Loucy (cell line): ENCODE results near the gene ABCA6.

Experiments
- H2AFZ ChIP-seq: fragments of 200-600 bp; sonication (generic); 2 replicates; pipeline ENCODE4 v1.6.0; 2016; ENCODE audit warnings: antibody characterized with exemption, mild to moderate bottlenecking, low read length, moderate library complexity
- H3F3A ChIP-seq: fragments of 200-600 bp; 2 replicates; pipeline ENCODE4 v1.6.0; 2016; ENCODE audit warnings: antibody characterized with exemption, low read depth, mild to moderate bottlenecking
- H3K27me3 ChIP-seq: fragments of 200-600 bp; sonication (generic); 2 replicates; pipeline ENCODE4 v1.6.1; 2014; ENCODE audit warnings: low read length, mild to moderate bottlenecking; ENCODE audit not compliant: insufficient read depth, poor library complexity, severe bottlenecking
- H3K36me3 ChIP-seq: fragments of 200-600 bp; sonication (generic); 2 replicates; pipeline ENCODE4 v1.6.1; 2016; ENCODE audit warnings: low read length; ENCODE audit not compliant: insufficient read depth
- H3K4me1 ChIP-seq: fragments of 200-600 bp; sonication (generic); 2 replicates; pipeline ENCODE4 v1.5.1; 2014; ENCODE audit warnings: low read length, mild to moderate bottlenecking; ENCODE audit not compliant: insufficient read depth, poor library complexity, severe bottlenecking
- H3K4me2 ChIP-seq: fragments of 200-600 bp; sonication (generic); 2 replicates; pipeline ENCODE4 v1.6.0; 2014; ENCODE audit warnings: antibody characterized with exemption, low read length, low read depth, mild to moderate bottlenecking; ENCODE audit not compliant: poor library complexity, severe bottlenecking
- H3K4me3 ChIP-seq: fragments of 200-600 bp; sonication (generic); 2 replicates; pipeline ENCODE4 v1.5.1; 2014; ENCODE audit warnings: low read length, mild to moderate bottlenecking, mixed read lengths; ENCODE audit not compliant: poor library complexity, severe bottlenecking
- H3K79me2 ChIP-seq: fragments of 200-600 bp; sonication (generic); 2 replicates; pipeline ENCODE4 v1.6.1; 2014; ENCODE audit warnings: low read length; ENCODE audit not compliant: insufficient read depth
- H3K9ac ChIP-seq: fragments of 200-600 bp; sonication (generic); 2 replicates; pipeline ENCODE4 v1.6.0; 2014; ENCODE audit warnings: mild to moderate bottlenecking, low read depth, low read length, moderate library complexity; ENCODE audit not compliant: poor library complexity, severe bottlenecking
- H3K9me2 ChIP-seq: fragments of 200-600 bp; sonication (generic); replicated peaks from 2 replicates; pipeline ENCODE4 v1.6.1; 2016; ENCODE audit warnings: low read depth, low read length, mixed read lengths
- H3K9me3 ChIP-seq: fragments of 200-600 bp; sonication (generic); 2 replicates; pipeline ENCODE4 v1.6.1; 2014; ENCODE audit warnings: mild to moderate bottlenecking, antibody characterized with exemption, low read length, low read depth; ENCODE audit not compliant: insufficient read depth
- H4K20me1 ChIP-seq: fragments of 200-600 bp; sonication (generic); 2 replicates; pipeline ENCODE4 v1.6.0; 2014; ENCODE audit warnings: antibody characterized with exemption, low read length, mild to moderate bottlenecking; ENCODE audit not compliant: insufficient read depth, poor library complexity, severe bottlenecking
- EZH2phosphoT487 ChIP-seq: fragments of 200-600 bp; IDR thresholded peaks from 2 replicates; pipeline ENCODE4 v1.6.1; 2018; ENCODE audit warnings: antibody characterized with exemption, mild to moderate bottlenecking, moderate library complexity, borderline replicate concordance
- TF ChIP-seq, protein P1 (sequence below): fragments of 200-600 bp; sonication (generic); conservative IDR thresholded peaks from 2 replicates; pipeline ENCODE4 v1.5.1; 2014; ENCODE audit warnings: mild to moderate bottlenecking, antibody characterized with exemption, low read length

The ABCA6 gene

DNA sequence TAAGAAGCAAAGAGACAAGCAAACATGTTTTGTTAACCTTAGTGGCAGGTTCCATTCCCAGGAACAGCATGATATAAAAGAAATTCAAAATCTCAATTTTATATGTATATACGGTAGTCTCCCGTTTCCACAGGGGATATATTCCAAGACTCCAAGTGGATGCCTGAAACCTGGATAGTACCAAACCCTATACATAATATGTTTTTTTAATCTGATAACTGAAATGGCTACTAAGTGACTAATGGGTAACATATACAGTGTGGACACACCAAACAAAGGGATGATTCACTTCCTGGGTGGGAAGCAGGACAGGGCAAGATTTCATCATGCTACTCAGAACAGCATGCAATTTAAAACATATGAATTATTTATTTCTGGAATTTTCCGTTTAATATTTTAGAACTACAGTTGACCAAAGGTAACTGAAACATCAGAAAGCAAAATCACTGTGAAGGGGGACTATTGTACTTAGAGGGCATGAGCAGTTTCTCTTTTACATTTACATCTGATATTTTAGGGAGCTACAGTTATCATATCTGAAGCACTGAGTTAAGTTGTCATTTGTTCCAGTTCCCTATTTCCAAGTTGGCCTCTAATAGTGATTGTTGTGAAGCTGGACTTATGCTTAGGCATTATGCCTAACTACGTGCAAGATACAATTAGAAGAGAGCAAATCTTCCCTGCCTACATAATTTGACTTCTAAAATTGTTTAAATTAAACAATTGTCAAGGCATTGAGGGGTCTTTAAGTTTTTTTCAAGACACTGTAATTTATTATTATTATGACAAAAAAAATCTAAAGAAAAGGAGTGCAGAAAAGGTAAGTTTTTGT, 34.1 kb upstream of the ABCA6 start:
- Histone ChIP-seq H3K9ac (no peak overlapping the region), H3K4me2 (no peak overlapping the region), H3K79me2 (no peaks in the 10 kb centered on the region), H3K36me3 (no peaks in the 10 kb centered on the region), H3K4me3 (no peak overlapping the region), H3K27me3 (no peaks in the 10 kb centered on the region), H3K4me1 (no peaks in the 10 kb centered on the region), H4K20me1 (no peaks in the 10 kb centered on the region), H2AFZ (no peak overlapping the region), H3K9me2 (no peaks in the 10 kb centered on the region), H3K9me3 (no peaks in the 10 kb centered on the region), H3F3A (no peaks in the 10 kb centered on the region)
- TF ChIP-seq EZH2phosphoT487: no peak
- TF ChIP-seq, protein P1, sequence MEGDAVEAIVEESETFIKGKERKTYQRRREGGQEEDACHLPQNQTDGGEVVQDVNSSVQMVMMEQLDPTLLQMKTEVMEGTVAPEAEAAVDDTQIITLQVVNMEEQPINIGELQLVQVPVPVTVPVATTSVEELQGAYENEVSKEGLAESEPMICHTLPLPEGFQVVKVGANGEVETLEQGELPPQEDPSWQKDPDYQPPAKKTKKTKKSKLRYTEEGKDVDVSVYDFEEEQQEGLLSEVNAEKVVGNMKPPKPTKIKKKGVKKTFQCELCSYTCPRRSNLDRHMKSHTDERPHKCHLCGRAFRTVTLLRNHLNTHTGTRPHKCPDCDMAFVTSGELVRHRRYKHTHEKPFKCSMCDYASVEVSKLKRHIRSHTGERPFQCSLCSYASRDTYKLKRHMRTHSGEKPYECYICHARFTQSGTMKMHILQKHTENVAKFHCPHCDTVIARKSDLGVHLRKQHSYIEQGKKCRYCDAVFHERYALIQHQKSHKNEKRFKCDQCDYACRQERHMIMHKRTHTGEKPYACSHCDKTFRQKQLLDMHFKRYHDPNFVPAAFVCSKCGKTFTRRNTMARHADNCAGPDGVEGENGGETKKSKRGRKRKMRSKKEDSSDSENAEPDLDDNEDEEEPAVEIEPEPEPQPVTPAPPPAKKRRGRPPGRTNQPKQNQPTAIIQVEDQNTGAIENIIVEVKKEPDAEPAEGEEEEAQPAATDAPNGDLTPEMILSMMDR: no peak

DNA sequence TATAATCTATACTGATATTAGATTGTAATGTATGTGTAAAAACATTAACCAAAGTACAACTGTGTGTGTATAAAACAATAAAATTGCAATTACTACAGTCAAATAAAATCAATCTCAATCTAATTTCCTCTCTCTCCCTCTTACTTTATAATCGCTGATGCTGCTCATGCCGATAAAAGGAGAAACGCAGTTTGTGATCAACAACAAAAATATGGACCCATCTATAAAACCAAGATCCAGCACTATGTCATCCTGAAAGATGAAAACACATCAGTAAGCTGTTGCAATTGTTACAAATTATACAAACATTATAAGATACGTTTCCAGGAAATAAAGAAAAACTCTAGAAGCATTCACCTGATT, 33.5 kb upstream of the ABCA6 start:
- Histone ChIP-seq H2AFZ (no peak overlapping the region), H3K79me2 (no peaks in the 10 kb centered on the region), H3K27me3 (no peaks in the 10 kb centered on the region), H3K4me2 (no peak overlapping the region), H3K9me3 (no peaks in the 10 kb centered on the region), H3F3A (no peaks in the 10 kb centered on the region), H3K9me2 (no peaks in the 10 kb centered on the region), H3K36me3 (no peaks in the 10 kb centered on the region), H3K4me1 (no peaks in the 10 kb centered on the region), H3K9ac (no peak overlapping the region), H4K20me1 (no peaks in the 10 kb centered on the region), H3K4me3 (no peak overlapping the region)
- TF ChIP-seq, protein P1: no peak
- TF ChIP-seq EZH2phosphoT487: no peak

DNA sequence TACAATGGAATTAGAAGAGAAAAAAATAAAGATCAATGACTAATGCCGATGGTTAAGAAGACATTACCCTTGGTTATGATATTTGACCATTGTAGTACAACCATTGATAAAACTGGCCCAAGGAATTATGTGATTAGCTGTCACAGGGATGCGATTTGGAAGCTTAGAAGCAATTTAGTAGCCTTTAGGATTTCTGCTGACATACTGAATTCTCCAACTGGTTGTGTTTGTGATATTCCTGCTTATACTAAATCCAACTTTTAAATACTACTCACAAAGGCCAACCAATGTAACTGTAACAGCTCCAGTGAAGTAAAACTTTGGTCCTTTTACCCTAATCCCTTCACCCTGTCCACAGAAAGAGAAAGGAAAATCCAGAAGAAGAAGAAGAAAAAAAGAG, 31.4 kb upstream of the ABCA6 start:
- Histone ChIP-seq H3K4me3 (no peak overlapping the region), H4K20me1 (no peaks in the 10 kb centered on the region), H3K9me3 (no peaks in the 10 kb centered on the region), H3F3A (no peaks in the 10 kb centered on the region), H2AFZ (no peak overlapping the region), H3K79me2 (no peaks in the 10 kb centered on the region), H3K27me3 (no peaks in the 10 kb centered on the region), H3K9me2 (no peaks in the 10 kb centered on the region), H3K36me3 (no peaks in the 10 kb centered on the region), H3K4me1 (no peaks in the 10 kb centered on the region), H3K4me2 (no peak overlapping the region), H3K9ac (no peak overlapping the region)
- TF ChIP-seq, protein P1: no peak
